ENCODE measurements around the gene KRT3.

The KRT3 gene

DNA sequence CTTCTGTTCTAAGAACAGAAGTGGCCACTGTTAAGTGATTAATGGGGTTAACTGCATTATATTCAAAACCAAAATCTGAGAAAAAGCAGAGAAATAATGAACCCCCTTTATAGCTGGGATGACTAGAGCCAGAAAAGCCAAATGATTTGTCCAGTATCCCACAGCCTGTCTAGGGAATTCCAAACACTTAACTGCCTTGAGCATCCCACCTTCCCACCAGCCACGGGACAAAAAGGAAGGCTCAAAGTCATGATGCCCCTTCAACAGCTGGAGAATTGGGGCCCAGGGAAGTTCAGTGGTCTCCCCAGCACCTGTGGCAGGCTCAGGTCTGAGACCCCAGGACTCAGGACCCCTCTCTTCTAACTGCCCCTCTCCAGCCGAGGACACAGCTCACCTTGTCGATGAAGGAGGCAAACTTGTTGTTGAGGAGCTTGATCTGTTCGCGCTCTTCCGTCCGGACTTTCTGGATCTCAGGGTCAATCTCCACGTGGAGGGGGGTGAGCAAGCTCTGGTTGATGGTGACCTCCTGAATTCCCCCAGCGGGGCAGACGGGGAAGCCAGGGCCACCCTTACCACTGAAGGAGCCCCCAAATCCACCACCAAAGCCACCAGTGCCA is 17.4 kb upstream of the KRT3 start:
- DNase-seq, result no peak

DNA sequence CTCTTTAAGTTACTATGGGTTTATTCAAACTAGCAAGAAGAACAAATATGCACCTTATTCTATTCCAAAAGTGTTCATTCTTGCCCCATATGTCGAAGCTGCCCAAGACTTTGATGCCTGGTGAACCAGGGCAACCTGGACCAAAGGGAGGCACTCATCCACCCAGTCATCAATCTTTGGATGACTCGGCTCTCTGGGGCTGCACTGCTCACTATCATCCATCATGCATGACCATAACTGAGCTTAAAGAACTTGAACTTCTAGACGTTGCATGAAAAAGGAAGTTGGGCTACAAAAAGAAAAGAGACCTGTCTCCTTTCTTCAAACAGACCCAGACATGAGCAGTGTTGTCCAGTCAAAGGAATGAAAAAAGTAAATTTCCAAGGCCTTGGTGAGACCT is 16.8 kb upstream of the KRT3 start:
- DNase-seq, result no peak

DNA sequence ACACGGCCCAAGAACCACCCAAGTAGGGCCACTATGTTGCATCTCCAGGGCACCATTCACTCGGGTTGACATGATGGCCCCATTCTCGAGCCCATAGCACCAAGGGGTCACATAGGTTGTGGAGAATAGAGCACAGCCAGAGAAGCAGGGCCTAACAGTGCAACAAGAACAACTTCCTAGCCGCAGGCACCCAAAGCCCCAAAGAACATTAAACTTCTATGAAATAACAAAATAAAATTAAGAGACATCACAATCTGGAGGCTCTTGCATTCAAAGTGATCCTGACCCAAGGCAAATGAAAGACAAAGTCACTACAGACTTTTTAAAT is 16.1 kb upstream of the KRT3 start:
- DNase-seq, result no peak

DNA sequence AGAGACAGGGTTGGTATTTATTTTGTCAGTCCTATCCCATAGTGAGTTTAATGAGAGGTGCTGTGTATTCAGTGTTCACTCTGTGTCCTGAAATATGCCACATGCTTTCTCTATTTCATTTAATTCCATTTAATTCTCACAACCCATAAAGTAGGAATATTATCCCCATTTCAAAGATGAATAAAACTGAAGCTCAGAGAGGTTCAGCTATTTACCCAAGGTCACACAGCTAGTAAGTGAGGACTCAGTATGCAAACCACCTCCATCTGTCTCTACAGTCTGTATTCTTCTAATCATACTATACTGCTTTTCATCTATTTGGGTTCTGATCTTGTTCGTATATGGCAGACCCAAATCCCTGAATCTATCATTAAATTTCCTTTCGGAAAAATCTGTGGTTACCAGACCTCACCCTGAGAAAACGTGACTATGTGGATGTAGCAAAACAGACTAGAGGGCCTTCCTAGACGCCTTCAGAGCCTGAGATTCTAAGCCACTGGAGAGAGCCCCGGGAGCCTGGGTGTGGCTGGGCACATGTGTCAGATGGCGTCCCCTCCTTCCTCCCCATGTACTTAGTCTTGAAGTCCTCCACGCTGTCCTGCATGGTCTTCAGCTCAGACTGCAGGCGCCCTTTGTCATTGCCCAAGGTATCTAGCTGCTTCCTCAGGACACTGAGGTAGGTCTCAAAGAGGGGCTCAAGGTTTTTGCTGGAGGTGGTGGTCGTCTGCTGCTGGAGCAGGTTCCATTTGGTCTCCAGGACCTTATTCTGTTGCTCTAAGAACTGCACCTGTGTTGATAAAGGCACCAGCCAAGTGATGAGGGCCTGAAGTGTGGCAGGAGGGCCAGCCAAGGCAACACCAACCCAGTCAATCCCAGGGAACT is 15.5 kb upstream of the KRT3 start:
- no peak for DNase-seq

DNA sequence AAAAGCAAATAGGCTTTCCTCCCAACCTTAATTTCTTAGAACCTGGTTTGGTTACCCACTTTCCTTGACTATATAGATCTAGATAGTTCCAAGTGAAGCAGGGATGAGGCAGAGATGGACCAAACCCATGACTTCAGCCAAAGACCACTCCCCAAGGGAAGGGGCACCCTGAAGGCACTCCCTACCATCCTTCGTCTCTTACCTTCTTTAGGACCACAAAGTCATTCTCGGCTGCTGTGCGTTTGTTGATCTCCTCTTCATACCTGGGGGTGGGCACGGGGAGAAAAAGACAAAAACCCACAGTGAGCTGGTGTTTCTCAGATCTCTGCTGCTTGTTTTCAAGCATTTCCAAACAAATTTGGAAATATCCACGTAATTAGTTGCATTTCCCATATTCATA is 14.6 kb upstream of the KRT3 start:
- no peak for DNase-seq

DNA sequence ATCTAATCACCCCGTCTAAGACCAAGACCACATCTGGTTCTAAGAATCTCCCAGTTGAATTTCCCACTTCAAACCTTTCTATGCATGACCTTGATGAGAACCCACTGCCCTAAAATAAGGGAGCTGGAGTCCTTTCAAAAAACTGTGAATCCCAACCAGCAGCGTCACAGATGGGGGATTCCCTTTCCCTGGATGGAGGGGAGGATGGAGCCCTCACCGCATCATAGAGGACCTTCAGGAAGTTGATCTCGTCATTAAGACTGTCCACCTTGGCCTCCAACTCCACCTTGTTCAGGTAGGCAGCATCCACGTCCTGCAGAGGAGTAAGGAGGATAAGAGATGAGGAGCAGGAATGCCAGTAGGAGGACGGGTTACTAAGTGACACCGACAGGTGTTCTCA is 13.2 kb upstream of the KRT3 start:
- no peak for DNase-seq

DNA sequence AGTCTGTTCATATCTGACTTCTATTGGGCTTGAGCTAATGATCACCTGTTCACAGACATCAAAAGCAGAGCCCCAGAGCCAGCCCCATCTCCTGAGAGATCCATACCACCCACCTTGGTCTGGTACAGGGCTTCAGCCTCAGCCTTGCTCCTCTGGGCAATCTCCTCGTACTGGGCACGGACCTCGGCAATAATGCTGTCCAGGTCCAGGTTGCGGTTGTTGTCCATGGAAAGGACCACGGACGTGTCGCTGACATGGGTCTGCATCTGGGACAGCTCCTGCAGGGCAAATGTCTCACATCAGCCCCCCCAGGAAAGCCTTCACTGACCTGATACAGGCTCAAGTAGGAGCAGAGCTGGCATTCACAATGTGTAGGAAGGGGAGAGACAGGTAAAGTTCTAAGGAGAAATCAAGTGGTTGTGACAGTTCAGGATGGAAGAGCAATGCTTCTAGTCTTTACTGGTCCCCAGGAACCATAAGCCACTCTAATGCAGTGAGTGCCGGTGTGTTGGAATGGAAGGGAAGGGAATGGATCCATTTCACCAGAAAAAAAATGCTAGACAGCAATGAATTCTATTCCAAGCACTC is 12.8 kb upstream of the KRT3 start:
- no peak for DNase-seq

DNA sequence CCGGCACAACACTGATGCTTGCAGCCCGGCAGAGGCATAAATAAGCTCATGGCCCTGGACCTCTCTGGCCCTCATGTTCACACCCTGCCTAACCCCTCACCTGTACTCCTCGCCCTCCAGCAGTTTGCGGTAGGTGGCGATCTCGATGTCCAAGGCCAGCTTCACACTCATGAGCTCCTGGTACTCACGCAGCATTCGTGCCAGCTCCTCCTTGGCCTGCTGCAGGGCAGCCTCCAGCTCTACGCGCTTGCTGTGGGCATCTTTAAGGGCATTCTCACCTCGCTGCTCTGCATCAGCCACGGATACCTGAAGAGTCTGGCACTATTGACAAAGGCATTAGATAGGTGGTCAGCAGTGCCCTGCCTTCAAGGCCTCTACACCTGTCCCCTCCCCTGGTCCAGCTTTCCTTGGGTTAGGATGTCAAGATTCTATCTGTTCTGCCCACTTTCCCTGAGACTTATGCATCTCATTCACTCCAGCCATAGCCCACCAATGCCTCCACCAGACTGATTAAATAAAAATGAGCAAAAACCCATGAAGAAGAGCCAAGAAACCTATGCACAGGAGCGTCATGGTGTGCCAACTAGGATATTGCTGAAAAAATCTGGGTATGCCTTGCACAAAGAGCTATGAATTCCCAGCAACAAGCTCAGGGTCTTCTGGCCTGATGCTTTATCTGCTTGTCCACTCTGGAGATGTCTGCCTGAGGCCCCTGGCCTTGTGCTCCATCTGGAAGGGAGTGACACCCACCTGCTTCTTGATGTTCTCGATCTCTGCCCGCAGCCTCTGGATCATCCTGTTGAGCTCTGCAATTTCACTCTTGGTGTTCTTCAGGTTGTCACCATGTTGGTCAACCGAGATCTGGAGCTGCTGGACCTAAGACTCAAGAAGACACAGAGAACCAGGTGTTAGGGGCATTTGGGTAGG is 11.9 kb upstream of the KRT3 start:
- DNase-seq, result no peak

DNA sequence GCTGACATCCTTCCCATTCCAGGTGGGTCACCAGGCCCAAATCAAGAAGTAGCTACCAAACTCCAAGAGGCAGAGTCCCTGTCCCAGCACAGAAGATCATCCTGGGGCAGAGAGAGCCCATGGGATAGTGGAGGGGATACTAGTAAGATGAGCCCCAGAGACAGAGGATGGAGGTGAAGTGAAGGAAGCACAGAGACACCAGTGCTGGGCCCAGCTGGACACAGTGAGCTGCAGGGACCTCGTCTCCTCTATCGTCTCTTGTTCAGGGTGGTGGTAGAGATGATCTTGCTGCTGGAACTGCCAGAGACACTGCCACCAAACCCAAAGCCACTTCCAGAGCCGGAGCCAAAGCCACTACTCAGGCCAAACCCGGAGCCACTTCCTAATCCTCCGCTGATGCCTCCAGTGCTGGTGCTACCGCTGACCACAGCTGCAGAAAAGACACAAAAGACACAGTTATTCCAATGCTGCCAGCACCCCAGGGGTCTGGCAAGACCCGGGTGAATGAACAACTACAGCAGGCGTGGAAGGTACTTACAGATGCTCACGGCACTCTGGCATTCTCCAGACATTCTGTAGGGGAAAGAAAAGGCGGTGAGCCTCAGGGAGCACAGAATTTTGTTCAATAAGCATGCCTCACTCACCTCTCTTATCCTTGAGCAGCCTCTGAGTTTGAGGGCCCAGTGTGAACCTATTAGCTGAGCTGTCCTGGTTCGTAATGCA is 11.1 kb upstream of the KRT3 start:
- DNase-seq, result no peak

DNA sequence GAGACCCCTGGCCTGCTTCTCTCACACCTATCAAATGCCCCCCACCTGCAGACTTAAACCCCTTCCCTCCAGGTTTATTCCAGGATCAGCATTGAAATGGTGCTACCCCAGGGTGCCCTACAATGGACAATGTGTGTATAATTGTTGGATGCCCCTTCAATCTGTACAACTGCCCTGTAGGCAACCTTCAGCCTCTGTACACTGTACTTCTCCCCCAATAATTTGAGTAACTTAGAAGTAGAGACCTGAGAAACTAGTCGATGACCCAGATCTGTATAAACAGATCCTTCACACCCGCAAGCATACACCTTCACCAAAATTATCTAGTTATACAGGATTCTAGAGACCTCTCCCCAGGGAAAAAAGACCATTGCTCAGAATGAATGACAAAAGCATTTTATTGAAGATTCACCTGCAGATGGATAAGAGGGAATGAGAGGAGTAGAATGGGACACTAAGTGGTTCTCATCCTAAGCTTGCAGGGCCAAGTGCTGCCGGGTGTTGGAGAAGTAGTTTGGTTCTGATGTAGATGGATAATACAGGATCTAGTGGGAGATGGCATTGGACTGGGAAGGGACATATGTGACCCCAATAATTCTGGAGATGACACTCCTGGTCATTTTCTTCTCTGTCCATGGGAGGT is 10.4 kb upstream of the KRT3 start:
- no peak for DNase-seq

DNA sequence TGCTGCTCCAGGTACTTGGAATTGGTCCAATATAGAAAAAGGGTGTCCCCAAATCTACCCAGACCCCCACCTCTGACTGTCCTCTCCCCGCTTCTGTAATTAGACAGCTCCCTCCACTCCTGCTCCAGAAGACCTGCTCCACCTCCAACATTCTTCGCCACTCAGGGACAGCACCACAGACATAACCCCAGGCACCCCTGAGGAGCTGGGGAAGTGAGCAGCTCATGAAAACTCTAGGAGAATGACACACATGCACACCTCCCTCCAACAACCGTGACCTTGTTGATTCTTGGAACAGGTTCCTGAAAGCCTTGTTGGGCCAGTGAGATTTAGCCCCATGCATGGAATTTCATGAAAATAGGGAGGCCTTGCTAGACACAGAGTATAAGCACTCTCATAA is 9.8 kb upstream of the KRT3 start:
- DNase-seq, result no peak

DNA sequence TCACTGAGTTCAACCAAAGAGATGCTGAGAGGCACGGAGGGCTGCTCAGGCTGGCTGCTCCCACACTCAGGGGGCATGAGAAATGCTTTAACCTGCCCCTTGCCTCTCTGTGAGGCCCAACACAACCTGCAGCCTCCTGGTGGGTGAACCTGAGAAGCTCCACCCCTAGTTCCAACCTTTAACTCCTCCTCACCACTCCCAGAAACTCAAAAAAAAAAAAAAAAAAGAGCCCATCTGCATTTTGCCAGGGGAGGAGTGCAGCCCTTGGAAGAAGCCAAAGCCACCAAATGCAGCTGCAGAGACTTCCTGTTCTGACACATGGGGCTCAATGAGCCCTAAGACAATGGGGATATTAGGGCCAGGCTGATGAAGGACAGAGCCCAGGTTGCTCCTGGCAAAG is 9.1 kb upstream of the KRT3 start:
- DNase-seq, result no peak

DNA sequence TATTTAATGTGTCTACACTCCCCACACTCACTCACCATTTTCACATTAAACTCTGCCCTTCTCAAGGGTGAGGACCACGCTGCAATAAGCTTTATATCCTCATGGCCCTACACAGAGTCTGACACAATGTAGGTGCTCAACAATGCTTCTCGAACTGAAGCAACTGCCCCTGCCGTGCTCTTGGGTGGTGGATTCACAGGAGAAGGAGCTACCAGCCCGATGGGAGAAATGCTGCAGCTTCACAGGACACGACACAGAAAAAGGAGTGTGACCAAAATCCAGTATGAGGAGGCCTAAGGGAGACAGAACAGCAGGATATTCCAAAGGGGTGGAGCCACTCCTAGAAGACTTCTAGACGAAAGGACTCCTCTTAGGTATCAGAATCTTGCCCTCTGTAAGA is 6.5 kb upstream of the KRT3 start:
- no peak for DNase-seq

DNA sequence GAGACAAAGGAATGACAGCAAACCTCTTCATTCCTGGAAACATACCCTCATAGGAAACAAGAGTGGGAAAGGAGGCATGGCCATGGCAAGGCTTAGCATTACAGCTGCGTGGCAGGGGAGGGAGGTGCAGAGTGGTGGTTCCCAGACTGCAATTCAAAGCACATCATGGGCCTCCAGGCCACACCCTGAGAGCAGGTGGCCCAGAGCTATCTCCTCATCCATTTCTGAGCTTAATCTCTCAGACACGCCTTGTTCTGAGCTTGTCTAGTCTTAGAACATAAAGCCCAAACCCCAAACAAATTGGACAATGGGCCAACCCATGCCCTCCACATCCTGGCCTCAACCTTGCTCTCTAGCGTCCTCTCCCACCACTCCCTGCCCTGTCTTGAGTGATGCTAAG is 5.9 kb upstream of the KRT3 start:
- DNase-seq, result no peak

DNA sequence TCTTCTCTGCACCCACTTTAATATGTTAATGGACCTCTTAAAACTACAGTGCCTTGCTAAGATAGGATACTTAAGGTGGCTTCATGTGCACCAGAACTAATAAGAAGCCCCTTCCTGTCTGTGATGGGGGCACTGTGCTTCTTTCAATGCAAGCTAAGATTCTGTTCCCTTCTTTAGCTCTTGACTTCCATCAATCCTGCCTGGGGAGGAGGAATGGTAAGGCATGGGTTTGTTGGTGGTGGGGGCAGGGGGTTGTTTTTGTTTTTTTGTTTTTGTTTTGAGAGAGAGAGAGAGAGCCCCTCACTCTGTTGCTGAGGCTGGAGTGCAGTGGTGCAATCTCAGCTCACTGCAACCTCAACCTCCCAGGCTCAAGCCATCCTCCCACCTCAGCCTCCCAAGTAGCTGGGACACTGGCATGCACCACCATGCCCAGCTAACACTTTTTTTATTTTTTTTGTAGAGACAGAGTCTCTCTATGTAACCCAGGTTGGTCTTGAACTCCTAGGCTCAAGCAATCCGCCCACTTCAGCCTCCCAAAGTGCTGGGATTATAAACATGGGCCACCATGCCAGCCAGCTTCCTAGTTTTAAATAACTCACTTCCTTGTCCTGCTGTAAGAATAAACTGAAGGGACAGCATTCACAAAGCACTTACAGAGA is 4.5 kb upstream of the KRT3 start:
- no peak for DNase-seq

DNA sequence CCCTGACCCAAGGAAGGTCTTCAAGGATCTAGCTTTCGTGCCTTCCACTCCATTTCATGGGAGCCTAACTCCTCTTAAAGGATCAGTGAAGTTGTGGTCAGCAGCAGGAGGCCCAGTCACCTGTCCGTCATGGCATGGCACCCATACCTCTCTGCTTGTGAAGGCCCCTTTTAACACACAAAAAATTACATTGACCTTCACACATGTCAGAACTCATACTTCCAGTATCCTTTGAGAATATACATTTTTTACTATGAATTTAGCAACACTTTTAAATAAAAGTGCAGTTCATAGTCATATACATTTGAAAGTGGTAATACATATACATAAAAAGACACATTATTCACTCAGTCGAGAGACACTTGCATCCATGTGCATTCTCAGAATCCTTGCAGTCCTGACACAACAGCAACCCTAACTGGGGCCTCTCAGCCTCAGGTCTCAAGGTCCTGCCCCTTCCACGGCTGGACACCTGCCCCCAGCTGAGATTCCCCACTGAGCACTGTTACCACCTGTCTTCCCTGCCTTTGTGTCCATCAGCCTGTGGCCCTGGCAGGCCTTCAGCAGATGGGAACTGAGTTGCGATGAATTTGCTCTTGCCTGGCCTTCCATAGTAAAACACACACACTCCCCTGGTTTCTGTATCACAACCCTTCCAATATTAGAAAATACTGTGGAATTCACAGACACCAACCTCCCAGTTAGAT is 3.7 kb upstream of the KRT3 start:
- DNase-seq, result no peak

DNA sequence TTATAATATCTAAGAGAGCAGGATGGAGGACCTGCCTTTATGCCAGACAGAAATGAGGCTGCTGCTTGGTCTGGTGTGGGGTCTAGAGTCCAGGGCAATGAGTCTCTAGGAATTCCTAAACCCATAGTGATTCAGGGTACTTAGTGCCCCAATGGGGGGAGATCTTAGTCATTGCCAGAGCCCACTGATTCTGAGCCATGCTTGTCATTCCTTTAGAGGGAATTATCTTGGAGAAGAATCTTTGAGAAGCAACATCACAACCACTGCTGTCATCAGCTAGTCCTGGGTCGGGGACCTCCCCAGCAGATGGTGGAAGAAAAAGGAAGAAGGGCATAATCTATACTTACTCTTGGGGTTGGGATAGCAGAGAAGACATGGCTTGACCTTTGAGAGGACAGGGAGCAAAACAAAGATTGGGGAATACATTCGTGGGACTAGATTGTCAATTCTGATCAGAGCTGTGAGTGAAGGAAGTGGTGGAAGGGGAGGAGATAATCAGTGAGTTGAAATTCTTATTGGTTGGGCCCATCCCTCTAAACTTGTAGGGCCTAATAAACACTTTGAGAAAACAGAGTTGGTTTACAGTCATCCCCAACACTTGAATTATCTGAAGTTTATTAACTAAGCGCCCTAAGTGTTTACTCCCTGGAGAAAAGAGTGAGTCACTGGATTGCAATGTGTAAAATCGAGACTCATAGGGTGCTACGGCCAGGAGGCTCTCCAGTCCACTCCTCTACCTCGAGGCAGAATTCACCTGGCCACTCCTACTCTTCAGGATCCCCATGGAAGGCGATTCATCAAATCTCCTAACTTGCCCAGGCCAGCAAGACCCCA is 3.0 kb upstream of the KRT3 start:
- DNase-seq, result no peak

DNA sequence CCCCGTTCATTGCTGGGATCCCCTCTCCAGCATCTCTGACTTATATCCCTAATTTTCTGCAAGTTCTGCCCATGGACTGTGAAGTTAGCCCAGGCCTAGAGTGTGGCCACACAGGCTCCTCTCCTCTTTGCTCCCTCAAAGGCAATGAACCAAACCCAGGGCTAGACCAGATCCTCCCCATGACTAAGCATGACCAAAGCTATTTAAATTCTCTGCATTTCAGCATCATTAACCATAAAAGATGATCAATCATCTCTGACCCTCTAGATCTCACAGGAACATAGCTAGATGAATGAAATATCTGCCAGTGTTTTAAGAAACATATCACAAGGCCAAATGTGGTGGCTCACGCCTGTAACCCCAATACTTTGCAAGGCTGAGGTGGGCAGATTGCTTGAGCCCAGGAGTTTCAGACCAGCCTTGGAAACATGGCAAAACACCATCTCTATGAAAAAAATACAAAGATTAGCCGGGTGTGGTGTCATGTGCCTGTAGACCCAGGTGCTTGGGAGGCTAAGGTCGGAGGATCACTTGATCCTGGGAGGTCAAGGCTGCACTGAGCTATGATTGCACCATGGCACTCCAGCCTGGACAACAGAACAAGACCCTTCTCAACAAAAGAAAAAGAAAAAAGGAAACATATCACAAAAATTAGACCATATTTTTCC is 2.2 kb upstream of the KRT3 start:
- no peak for DNase-seq

DNA sequence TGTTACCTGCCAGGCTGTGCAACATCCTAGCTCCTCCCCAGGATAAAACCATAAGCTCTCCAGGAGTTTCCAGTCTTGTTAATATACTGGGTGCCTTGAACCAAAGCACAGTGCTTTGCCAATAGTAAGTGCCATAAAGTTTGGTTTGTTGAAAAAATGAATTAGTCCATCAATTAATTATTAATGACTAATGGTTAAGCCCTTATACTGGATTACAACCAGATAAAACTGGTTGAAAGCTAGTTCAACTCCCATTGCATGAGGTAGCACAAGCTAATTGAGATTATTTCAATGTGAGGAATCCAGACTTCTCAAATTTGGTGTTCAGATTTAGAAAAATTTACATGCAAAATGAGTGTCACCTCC is 1.6 kb upstream of the KRT3 start:
- no peak for DNase-seq
